K562 (cell line): Measurements from ENCODE around the gene CD248. TPM values are rescaled to one million over a fixed set of nuclear protein-coding genes. Genes with fewer than 3 reads are reported as not detected.

Experiments
- BMI1 ChIP-seq: fragments of 150-350 bp; IDR thresholded peaks from 2 replicates; pipeline ENCODE4 v1.6.1; 2014; ENCODE audit warnings: low read length
- CBX3 ChIP-seq, 2 experiments: IDR thresholded peaks; 1 replicate in 1 of 2; 2 replicates in 1 of 2; pipeline ENCODE4 v1.6.1; 2012; ENCODE audit warnings: inconsistent platforms in 2 of 2, low read length in 2 of 2, borderline replicate concordance in 1 of 2, control low read depth in 1 of 2
- CEBPG ChIP-seq, 3 experiments: fragments of 200-800 bp in 1 of 3; sonication (Bioruptor generic) in 1 of 3; sonication (generic) in 1 of 3; formaldehyde crosslinking in 1 of 3; IDR thresholded peaks in 2 of 3; conservative IDR thresholded peaks in 1 of 3; 2 replicates each; pipeline versions ENCODE4 v1.6.1 to v1.8.0; 2016 to 2022; ENCODE audit warnings: missing compliant biosample characterization in 2 of 3, missing genetic modification characterization in 2 of 3, mild to moderate bottlenecking in 1 of 3, missing genetic modification reagents in 1 of 3
- CHD4 ChIP-seq: fragments of 200-600 bp; sonication (generic); IDR thresholded peaks from 3 replicates; pipeline ENCODE4 v1.6.1; 2012; ENCODE audit warnings: low read depth, mild to moderate bottlenecking, mixed read lengths, low read length, inconsistent platforms; ENCODE audit not compliant: insufficient read depth, insufficient replicate concordance, poor library complexity, severe bottlenecking
- FOXA3 ChIP-seq, 2 experiments: fragments of 450-650 bp in 1 of 2; sonication (generic) in 1 of 2; formaldehyde crosslinking; IDR thresholded peaks in 1 of 2; conservative IDR thresholded peaks in 1 of 2; 2 replicates each; pipeline versions ENCODE4 v1.4.0 to v1.8.0; 2020 to 2022; ENCODE audit warnings: mild to moderate bottlenecking in 2 of 2, missing genetic modification reagents in 1 of 2
- GABPB1 ChIP-seq: sonication (generic); formaldehyde crosslinking; IDR thresholded peaks from 2 replicates; pipeline ENCODE4 v1.8.0; 2022; ENCODE audit warnings: mild to moderate bottlenecking, missing genetic modification reagents
- HNRNPK ChIP-seq: fragments of 200-400 bp; formaldehyde crosslinking; IDR thresholded peaks from one replicate; pipeline ENCODE4 v1.6.1; 2018; ENCODE audit warnings: mild to moderate bottlenecking, low read depth, low read length; ENCODE audit not compliant: poor library complexity, severe bottlenecking
- KDM1A ChIP-seq, 2 experiments: fragments of 450-650 bp; IDR thresholded peaks; 2 replicates each; pipeline ENCODE4 v1.6.1; 2016; ENCODE audit warnings: mild to moderate bottlenecking in 2 of 2
- MYC ChIP-seq, 2 experiments: fragments of 250-450 bp in 1 of 2; sonication (Bioruptor Pico) in 1 of 2; IDR thresholded peaks; 2 replicates each; pipeline versions ENCODE4 v1.5.1 to v1.6.1; 2012 to 2021; ENCODE audit warnings: low read depth in 2 of 2, borderline replicate concordance in 1 of 2, improper control_type of control experiment in 1 of 2, low read length in 1 of 2, mild to moderate bottlenecking in 1 of 2, moderate library complexity in 1 of 2
- SAP30 ChIP-seq: fragments of 200-600 bp; sonication (generic); IDR thresholded peaks from 2 replicates; pipeline ENCODE4 v1.6.1; 2012; ENCODE audit warnings: borderline replicate concordance, low read depth, mild to moderate bottlenecking, moderate library complexity, low read length, control low read depth, inconsistent platforms; ENCODE audit not compliant: insufficient read depth, poor library complexity, severe bottlenecking
- TOE1 ChIP-seq, 2 experiments: fragments of 450-650 bp in 1 of 2; sonication (generic) in 1 of 2; formaldehyde crosslinking in 1 of 2; IDR thresholded peaks; 2 replicates each; pipeline versions ENCODE4 v1.7.1 to v1.8.0; 2016 to 2022; ENCODE audit warnings: borderline replicate concordance in 2 of 2, mild to moderate bottlenecking in 2 of 2, antibody characterized with exemption in 1 of 2, inconsistent platforms in 1 of 2, low read depth in 1 of 2, missing genetic modification reagents in 1 of 2, moderate library complexity in 1 of 2
- ZNF146 ChIP-seq: IDR thresholded peaks from one replicate; pipeline ENCODE4 v1.6.1; 2018; ENCODE audit warnings: missing compliant biosample characterization; ENCODE audit not compliant: unreplicated experiment
- ZNF24 ChIP-seq: fragments of 450-650 bp; IDR thresholded peaks from 2 replicates; pipeline ENCODE4 v1.6.1; 2016
- polyA plus RNA-seq, 8 experiments: library from polyadenylated mRNA; depleted of rRNA in 4 of 8; stranded (reverse) in 5 of 8; unstranded in 3 of 8; fragments of >200 nt; fragmentation: Nextera tagmentation in 2 of 8; fragmentation: Illumina TruSeq in 1 of 8; extraction: Ambion mirVana in 2 of 8; extraction: Trizol in 1 of 8; gene quantifications; 2 replicates each; pipeline versions ENCODE4 v1.2.1 to v1.2.3, GENCODE V29; 2011 to 2014; ENCODE audit warnings: inconsistent platforms in 1 of 8, missing spikeins in 1 of 8
- total RNA-seq, 7 experiments: library from RNA; depleted of rRNA in 6 of 7; stranded (reverse); fragments of >200 nt in 6 of 7; fragmentation: Illumina TruSeq in 2 of 7; extraction: Trizol in 2 of 7; gene quantifications; 2 replicates each; pipeline versions ENCODE4 v1.2.1 to v1.2.3, GENCODE V29; 2011 to 2021; ENCODE audit warnings: low replicate concordance in 1 of 7
- TF ChIP-seq, protein P1 (sequence below): fragments of 250-450 bp; sonication (Bioruptor Pico); IDR thresholded peaks from 2 replicates; pipeline ENCODE4 v1.5.0; 2021; ENCODE audit warnings: mild to moderate bottlenecking, borderline replicate concordance
- TF ChIP-seq, protein P2 (sequence below): fragments of 450-650 bp; formaldehyde crosslinking; IDR thresholded peaks from 2 replicates; pipeline ENCODE4 v1.4.0; 2020; ENCODE audit warnings: mild to moderate bottlenecking, moderate library complexity
- TF ChIP-seq, protein P3 (sequence below): fragments of 250-450 bp; sonication (Bioruptor Pico); IDR thresholded peaks from 2 replicates; pipeline ENCODE4 v1.9.0; 2021; ENCODE audit warnings: mild to moderate bottlenecking, inconsistent platforms

The CD248 gene
- total and polyA plus RNA-seq, 9 of the 15 experiments (the other 6 are each of a cell fraction or from before 2014, with no cell fraction given): 0.09 TPM; not detected in 8

DNA sequence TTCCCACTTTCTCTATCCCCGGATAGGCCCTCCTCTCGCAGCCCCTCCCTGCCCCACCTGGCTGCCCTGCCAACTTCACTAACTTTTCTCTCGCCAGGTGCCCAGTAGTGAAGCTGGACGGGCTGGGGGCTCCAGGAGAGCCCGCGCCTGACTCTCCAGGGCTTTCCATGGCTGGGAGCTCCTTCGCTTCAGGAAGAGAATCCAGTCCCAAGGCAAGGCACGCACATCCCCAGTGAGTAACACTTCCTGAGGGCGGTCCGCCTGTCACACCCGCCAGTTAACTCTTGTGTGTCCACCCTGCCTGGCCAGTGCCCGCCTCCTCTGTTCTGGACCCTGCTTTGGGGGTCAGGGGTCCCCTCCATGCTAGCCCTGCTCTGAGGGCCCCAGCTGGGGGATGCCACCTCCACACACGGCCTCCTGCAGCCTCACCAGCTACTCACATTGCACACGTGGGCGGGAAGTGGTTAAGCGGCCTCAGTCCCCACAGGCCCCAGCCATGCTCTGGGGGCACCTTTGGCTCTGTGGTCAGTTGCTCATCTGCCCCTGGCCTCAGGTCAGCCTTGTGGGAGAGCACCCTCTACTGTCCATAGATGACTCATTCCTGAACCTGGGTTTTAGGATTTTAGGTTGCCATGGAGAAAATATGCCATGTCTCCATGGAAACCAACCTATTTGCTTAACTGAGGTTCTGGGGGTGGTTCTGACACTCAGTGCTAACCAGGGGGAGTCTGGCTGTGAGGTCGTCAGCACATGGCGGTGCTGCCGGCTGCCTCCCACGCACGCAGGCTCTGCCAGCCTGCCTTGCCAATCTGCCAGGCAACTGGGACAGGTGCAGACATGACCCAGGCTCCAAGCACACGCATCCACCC lies 19.6 kb upstream of the CD248 start, which contains the start of gene RIN1 (continued):
- TF ChIP-seq TOE1 (IDR thresholded peaks at IDR 0.05; ENCODE audit: borderline replicate concordance) (0 out of 2 replicates have a peak, but pooled peaks have one; percentile 41), TOE1 (CRISPR knock-in tag; IDR thresholded peaks at IDR 0.05; ENCODE audit: borderline replicate concordance, low read depth) (no peak), FOXA3 (CRISPR knock-in tag; conservative IDR thresholded peaks at IDR 0.05 in 1 of 2, IDR thresholded peaks at IDR 0.05 in 1 of 2) (no peak), ZNF24 (no peak), SAP30 (no peak), CBX3 (IDR thresholded peaks at IDR 0.05; ENCODE audit: borderline replicate concordance in 1 of 2, low read length in 2 of 2) (no peak), GABPB1 (CRISPR knock-in tag) (peak; percentile 75), HNRNPK (no peak), ZNF146 (no peak), CEBPG (CRISPR knock-in tag; IDR thresholded peaks at IDR 0.05) (0 out of 2 replicates have a peak, but pooled peaks have one; percentile 5), CEBPG (tag; conservative IDR thresholded peaks at IDR 0.05 in 1 of 2, IDR thresholded peaks at IDR 0.05 in 1 of 2) (no peak), KDM1A (IDR thresholded peaks at IDR 0.05) (peak in 1 of 2 experiments; percentile 39; a peak in 1 of 4 replicates), BMI1 (peak; percentile 75; the same call in 1 of the 2 replicates), CHD4 (no peak), MYC (IDR thresholded peaks at IDR 0.05; ENCODE audit: low read depth, low read length) (no peak), MYC (CRISPR knock-in tag; IDR thresholded peaks at IDR 0.05; ENCODE audit: borderline replicate concordance, low read depth) (no peak)
- TF ChIP-seq, protein P1, sequence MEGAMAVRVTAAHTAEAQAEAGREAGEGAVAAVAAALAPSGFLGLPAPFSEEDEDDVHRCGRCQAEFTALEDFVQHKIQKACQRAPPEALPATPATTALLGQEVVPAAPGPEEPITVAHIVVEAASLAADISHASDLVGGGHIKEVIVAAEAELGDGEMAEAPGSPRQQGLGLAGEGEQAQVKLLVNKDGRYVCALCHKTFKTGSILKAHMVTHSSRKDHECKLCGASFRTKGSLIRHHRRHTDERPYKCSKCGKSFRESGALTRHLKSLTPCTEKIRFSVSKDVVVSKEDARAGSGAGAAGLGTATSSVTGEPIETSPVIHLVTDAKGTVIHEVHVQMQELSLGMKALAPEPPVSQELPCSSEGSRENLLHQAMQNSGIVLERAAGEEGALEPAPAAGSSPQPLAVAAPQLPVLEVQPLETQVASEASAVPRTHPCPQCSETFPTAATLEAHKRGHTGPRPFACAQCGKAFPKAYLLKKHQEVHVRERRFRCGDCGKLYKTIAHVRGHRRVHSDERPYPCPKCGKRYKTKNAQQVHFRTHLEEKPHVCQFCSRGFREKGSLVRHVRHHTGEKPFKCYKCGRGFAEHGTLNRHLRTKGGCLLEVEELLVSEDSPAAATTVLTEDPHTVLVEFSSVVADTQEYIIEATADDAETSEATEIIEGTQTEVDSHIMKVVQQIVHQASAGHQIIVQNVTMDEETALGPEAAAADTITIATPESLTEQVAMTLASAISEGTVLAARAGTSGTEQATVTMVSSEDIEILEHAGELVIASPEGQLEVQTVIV (CRISPR knock-in tag): no peak
- TF ChIP-seq, protein P2, sequence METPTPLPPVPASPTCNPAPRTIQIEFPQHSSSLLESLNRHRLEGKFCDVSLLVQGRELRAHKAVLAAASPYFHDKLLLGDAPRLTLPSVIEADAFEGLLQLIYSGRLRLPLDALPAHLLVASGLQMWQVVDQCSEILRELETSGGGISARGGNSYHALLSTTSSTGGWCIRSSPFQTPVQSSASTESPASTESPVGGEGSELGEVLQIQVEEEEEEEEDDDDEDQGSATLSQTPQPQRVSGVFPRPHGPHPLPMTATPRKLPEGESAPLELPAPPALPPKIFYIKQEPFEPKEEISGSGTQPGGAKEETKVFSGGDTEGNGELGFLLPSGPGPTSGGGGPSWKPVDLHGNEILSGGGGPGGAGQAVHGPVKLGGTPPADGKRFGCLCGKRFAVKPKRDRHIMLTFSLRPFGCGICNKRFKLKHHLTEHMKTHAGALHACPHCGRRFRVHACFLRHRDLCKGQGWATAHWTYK (CRISPR knock-in tag): peak; percentile 64; the same call in 1 of the 2 replicates
- TF ChIP-seq, protein P3, sequence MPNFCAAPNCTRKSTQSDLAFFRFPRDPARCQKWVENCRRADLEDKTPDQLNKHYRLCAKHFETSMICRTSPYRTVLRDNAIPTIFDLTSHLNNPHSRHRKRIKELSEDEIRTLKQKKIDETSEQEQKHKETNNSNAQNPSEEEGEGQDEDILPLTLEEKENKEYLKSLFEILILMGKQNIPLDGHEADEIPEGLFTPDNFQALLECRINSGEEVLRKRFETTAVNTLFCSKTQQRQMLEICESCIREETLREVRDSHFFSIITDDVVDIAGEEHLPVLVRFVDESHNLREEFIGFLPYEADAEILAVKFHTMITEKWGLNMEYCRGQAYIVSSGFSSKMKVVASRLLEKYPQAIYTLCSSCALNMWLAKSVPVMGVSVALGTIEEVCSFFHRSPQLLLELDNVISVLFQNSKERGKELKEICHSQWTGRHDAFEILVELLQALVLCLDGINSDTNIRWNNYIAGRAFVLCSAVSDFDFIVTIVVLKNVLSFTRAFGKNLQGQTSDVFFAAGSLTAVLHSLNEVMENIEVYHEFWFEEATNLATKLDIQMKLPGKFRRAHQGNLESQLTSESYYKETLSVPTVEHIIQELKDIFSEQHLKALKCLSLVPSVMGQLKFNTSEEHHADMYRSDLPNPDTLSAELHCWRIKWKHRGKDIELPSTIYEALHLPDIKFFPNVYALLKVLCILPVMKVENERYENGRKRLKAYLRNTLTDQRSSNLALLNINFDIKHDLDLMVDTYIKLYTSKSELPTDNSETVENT: no peak
